ENCODE results near the gene SOX6. TPM values are rescaled to one million over a fixed set of nuclear protein-coding genes. Genes with fewer than 3 reads are reported as not detected.
"Not testable (repeated sequence)": the region's sequence is repeated elsewhere in the genome, so short reads cannot be mapped to it uniquely, and the experiment has no call there.

Gene SOX6
- total and polyA plus RNA-seq, 9 donors = 10.9 to 26.5 (median 17.9) TPM

DNA sequence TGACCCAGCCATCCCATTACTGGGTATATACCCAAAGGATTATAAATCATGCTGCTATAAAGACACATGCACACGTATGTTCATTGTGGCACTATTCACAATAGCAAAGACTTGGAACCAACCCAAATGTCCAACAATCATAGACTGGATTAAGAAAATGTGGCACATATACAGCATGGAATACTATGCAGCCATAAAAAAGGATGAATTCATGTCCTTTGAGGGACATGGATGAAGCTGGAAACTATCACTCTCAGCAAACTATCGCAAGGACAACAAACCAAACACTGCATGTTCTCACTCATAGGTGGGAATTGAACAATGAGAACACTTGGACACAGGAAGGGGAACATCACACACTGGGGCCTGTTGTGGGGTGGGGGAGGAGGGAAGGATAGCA, 209.4 kb downstream of the SOX6 start:
- DNase-seq; H3K4me1 ChIP-seq (ENCODE audit: control insufficient read depth, insufficient read depth, low read length); H3K27me3 ChIP-seq (ENCODE audit: control insufficient read depth, insufficient read depth, low read length); H3K27ac ChIP-seq (ENCODE audit: low read length); H3K9me3 ChIP-seq (replicated peaks; ENCODE audit: control insufficient read depth, low read depth, low read length); H3K36me3 ChIP-seq (ENCODE audit: control insufficient read depth, insufficient read depth, low read length); H3K4me3 ChIP-seq (ENCODE audit: low read length): not testable (repeated sequence)
- WGBS (ENCODE audit: insufficient coverage) = no CpG with 5 or more reads among the region's 2 CpGs

GRCh38 chr11:16141614-16142013, 214.7 kb downstream of the SOX6 start:
- 74% methylated on average over 2 of the region's 7 CpGs for WGBS (ENCODE audit: insufficient coverage)
- H3K4me3 ChIP-seq (ENCODE audit: low read length); H3K27me3 ChIP-seq (ENCODE audit: control insufficient read depth, insufficient read depth, low read length); H3K27ac ChIP-seq (ENCODE audit: low read length); H3K4me1 ChIP-seq (ENCODE audit: control insufficient read depth, insufficient read depth, low read length); H3K9me3 ChIP-seq (replicated peaks; ENCODE audit: control insufficient read depth, low read depth, low read length); DNase-seq; H3K36me3 ChIP-seq (ENCODE audit: control insufficient read depth, insufficient read depth, low read length): not testable (repeated sequence)

DNA sequence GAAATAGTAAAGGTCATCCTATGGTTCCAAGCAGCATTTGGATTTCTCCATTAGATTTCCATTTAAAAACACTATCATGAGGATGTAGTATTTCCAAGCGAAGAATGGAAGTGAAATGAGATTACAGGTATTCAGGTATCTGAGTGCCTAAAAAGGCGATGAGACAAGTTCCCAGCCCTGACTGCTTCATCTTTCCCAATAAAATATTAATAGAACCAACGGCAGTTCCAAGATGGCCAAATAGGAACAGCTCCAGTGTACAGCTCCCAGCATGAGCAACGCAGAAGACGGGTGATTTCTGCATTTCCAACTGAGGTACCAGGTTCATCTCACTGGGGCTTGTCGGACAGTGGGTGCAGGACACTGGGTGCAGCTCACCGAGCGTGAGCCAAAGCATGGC, 215.2 kb downstream of the SOX6 start:
- not testable (repeated sequence) for H3K27ac ChIP-seq (ENCODE audit: low read length); DNase-seq; H3K27me3 ChIP-seq (ENCODE audit: control insufficient read depth, insufficient read depth, low read length); H3K36me3 ChIP-seq (ENCODE audit: control insufficient read depth, insufficient read depth, low read length); H3K9me3 ChIP-seq (replicated peaks; ENCODE audit: control insufficient read depth, low read depth, low read length); H3K4me3 ChIP-seq (ENCODE audit: low read length); H3K4me1 ChIP-seq (ENCODE audit: control insufficient read depth, insufficient read depth, low read length)
- WGBS (ENCODE audit: insufficient coverage) = 97% methylated on average over 7 of the region's 8 CpGs

GRCh38 chr11:16136792-16137390, 219.5 kb downstream of the SOX6 start:
- no peak overlapping the region for H3K27ac ChIP-seq (ENCODE audit: low read length)
- peaks cover 4% of the 10 kb centered on the region for H3K9me3 ChIP-seq (replicated peaks; ENCODE audit: control insufficient read depth, low read depth, low read length)
- H3K36me3 ChIP-seq (ENCODE audit: control insufficient read depth, insufficient read depth, low read length) = no peaks in the 10 kb centered on the region
- H3K27me3 ChIP-seq (ENCODE audit: control insufficient read depth, insufficient read depth, low read length) = no peaks in the 10 kb centered on the region
- DNase-seq = no peak
- WGBS (ENCODE audit: insufficient coverage) = 90% methylated on average over 2 of the region's 5 CpGs
- H3K4me3 ChIP-seq (ENCODE audit: low read length) = no peak overlapping the region
- no peaks in the 10 kb centered on the region for H3K4me1 ChIP-seq (ENCODE audit: control insufficient read depth, insufficient read depth, low read length)

GRCh38 chr11:16133867-16134266, 222.5 kb downstream of the SOX6 start:
- no CpG with 5 or more reads among the region's 3 CpGs for WGBS (ENCODE audit: insufficient coverage)
- Histone ChIP-seq H3K36me3 (ENCODE audit: control insufficient read depth, insufficient read depth, low read length) (no peaks in the 10 kb centered on the region), H3K4me3 (ENCODE audit: low read length) (no peak overlapping the region), H3K4me1 (ENCODE audit: control insufficient read depth, insufficient read depth, low read length) (no peaks in the 10 kb centered on the region), H3K27me3 (ENCODE audit: control insufficient read depth, insufficient read depth, low read length) (no peaks in the 10 kb centered on the region), H3K27ac (ENCODE audit: low read length) (no peak overlapping the region), H3K9me3 (replicated peaks; ENCODE audit: control insufficient read depth, low read depth, low read length) (peaks cover 4% of the 10 kb centered on the region)
- DNase-seq = no peak

GRCh38 chr11:16127732-16128131, 228.6 kb downstream of the SOX6 start:
- DNase-seq = no peak
- Histone ChIP-seq H3K27me3 (ENCODE audit: control insufficient read depth, insufficient read depth, low read length) (no peaks in the 10 kb centered on the region), H3K4me1 (ENCODE audit: control insufficient read depth, insufficient read depth, low read length) (no peaks in the 10 kb centered on the region), H3K4me3 (ENCODE audit: low read length) (no peak overlapping the region), H3K9me3 (replicated peaks; ENCODE audit: control insufficient read depth, low read depth, low read length) (no peaks in the 10 kb centered on the region), H3K27ac (ENCODE audit: low read length) (no peak overlapping the region), H3K36me3 (ENCODE audit: control insufficient read depth, insufficient read depth, low read length) (no peaks in the 10 kb centered on the region)

- no peaks in the 10 kb centered on the region for H3K9me3 ChIP-seq (replicated peaks; ENCODE audit: control insufficient read depth, low read depth, low read length)
- no peak overlapping the region for H3K27ac ChIP-seq (ENCODE audit: low read length)
- H3K36me3 ChIP-seq (ENCODE audit: control insufficient read depth, insufficient read depth, low read length) = no peaks in the 10 kb centered on the region
- no peaks in the 10 kb centered on the region for H3K27me3 ChIP-seq (ENCODE audit: control insufficient read depth, insufficient read depth, low read length)
- H3K4me1 ChIP-seq (ENCODE audit: control insufficient read depth, insufficient read depth, low read length) = no peaks in the 10 kb centered on the region
- peak; percentile 20 for DNase-seq
- no peak overlapping the region for H3K4me3 ChIP-seq (ENCODE audit: low read length)
These were observed 230.0 kb downstream of the SOX6 start for GRCh38 chr11:16126362-16126761.

GRCh38 chr11:16125796-16126195, 230.6 kb downstream of the SOX6 start:
- Histone ChIP-seq H3K27me3 (ENCODE audit: control insufficient read depth, insufficient read depth, low read length) (no peaks in the 10 kb centered on the region), H3K4me3 (ENCODE audit: low read length) (no peak overlapping the region), H3K36me3 (ENCODE audit: control insufficient read depth, insufficient read depth, low read length) (no peaks in the 10 kb centered on the region), H3K9me3 (replicated peaks; ENCODE audit: control insufficient read depth, low read depth, low read length) (no peaks in the 10 kb centered on the region), H3K4me1 (ENCODE audit: control insufficient read depth, insufficient read depth, low read length) (no peaks in the 10 kb centered on the region), H3K27ac (ENCODE audit: low read length) (no peak overlapping the region)
- DNase-seq = no peak

GRCh38 chr11:16124390-16124789, 232.0 kb downstream of the SOX6 start:
- no peak overlapping the region for H3K4me3 ChIP-seq (ENCODE audit: low read length)
- no peak overlapping the region for H3K27ac ChIP-seq (ENCODE audit: low read length)
- DNase-seq = no peak
- no peaks in the 10 kb centered on the region for H3K9me3 ChIP-seq (replicated peaks; ENCODE audit: control insufficient read depth, low read depth, low read length)
- no peaks in the 10 kb centered on the region for H3K36me3 ChIP-seq (ENCODE audit: control insufficient read depth, insufficient read depth, low read length)
- WGBS (ENCODE audit: insufficient coverage) = 66% methylated on average over 3 of the region's 3 CpGs
- no peaks in the 10 kb centered on the region for H3K4me1 ChIP-seq (ENCODE audit: control insufficient read depth, insufficient read depth, low read length)
- H3K27me3 ChIP-seq (ENCODE audit: control insufficient read depth, insufficient read depth, low read length) = no peaks in the 10 kb centered on the region

DNA sequence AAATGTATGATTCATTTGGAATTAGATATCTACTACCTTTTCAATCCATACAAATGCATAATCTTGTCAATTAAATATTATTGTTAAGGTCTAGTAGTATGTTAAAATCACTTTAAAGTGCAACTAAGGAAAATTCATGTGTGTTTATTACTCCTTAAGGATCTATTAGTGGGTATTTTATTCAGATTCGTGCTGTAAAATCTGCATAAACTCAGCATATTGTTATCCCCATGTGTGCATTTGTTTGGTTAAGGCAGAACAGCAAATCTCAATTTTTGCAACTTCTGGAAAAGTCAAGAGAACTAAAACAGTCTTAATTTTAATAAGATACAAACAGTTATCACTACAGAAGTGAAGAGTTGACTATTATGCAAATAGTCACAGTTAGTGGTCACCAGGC, 234.5 kb downstream of the SOX6 start:
- Histone ChIP-seq H3K4me1 (ENCODE audit: control insufficient read depth, insufficient read depth, low read length) (peaks cover under 1% of the 10 kb centered on the region), H3K27ac (ENCODE audit: low read length) (no peak overlapping the region), H3K4me3 (ENCODE audit: low read length) (no peak overlapping the region), H3K27me3 (ENCODE audit: control insufficient read depth, insufficient read depth, low read length) (no peaks in the 10 kb centered on the region), H3K9me3 (replicated peaks; ENCODE audit: control insufficient read depth, low read depth, low read length) (no peaks in the 10 kb centered on the region), H3K36me3 (ENCODE audit: control insufficient read depth, insufficient read depth, low read length) (no peaks in the 10 kb centered on the region)
- DNase-seq = no peak
- WGBS (ENCODE audit: insufficient coverage) = no CpG with 5 or more reads among the region's 1 CpG

- Histone ChIP-seq H3K27ac (ENCODE audit: low read length) (no peak overlapping the region), H3K27me3 (ENCODE audit: control insufficient read depth, insufficient read depth, low read length) (no peaks in the 10 kb centered on the region), H3K36me3 (ENCODE audit: control insufficient read depth, insufficient read depth, low read length) (no peaks in the 10 kb centered on the region), H3K9me3 (replicated peaks; ENCODE audit: control insufficient read depth, low read depth, low read length) (no peaks in the 10 kb centered on the region), H3K4me3 (ENCODE audit: low read length) (no peak overlapping the region), H3K4me1 (ENCODE audit: control insufficient read depth, insufficient read depth, low read length) (peaks cover 2% of the 10 kb centered on the region)
- DNase-seq = no peak
These were observed 236.3 kb downstream of the SOX6 start for GRCh38 chr11:16120008-16120407.

Data from muscle of leg (tissue), 11 donors.